DOHH2 (cell line): Measurements from ENCODE around the gene TRPM4.

ENCODE experiments used
- CTCF ChIP-seq: fragments of 200-600 bp; sonication (generic); IDR thresholded peaks from one replicate; pipeline ENCODE4 v1.5.1; 2014; ENCODE audit warnings: antibody characterized with exemption, mild to moderate bottlenecking, low read depth, low read length; ENCODE audit not compliant: poor library complexity, severe bottlenecking
- EZH2phosphoT487 ChIP-seq: fragments of 200-600 bp; sonication (generic); IDR thresholded peaks from 2 replicates; pipeline ENCODE4 v1.6.1; 2017; ENCODE audit warnings: borderline replicate concordance, mild to moderate bottlenecking, antibody characterized with exemption, low read length, moderate library complexity, mixed read lengths

- TF ChIP-seq CTCF (no peak), EZH2phosphoT487 (no peak)
Measured at GRCh38 chr19:49114630-49115363, 42.8 kb upstream of the TRPM4 start.
